Measurements from ENCODE around the gene SAPCD1.

DNA sequence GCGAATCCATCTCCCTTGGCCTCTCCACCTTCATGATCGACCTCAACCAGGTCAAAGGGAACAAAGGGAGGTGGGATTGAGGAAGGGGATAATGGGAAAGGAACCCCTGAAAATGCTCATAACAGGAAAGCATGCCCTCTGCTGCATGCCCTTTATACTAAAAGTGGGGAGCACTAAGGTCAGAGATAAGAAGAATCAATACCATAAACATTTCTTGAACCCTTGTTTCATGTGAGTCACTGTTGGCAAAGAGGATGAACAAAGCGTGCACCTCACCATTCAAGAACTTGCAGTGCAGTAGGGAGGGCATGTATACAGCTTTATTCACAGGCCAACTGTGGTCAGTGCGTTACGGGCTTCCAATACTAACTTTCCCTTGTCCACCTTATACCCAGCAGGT, 1.7 kb upstream of the SAPCD1 start:
- TF ChIP-seq, protein P1, sequence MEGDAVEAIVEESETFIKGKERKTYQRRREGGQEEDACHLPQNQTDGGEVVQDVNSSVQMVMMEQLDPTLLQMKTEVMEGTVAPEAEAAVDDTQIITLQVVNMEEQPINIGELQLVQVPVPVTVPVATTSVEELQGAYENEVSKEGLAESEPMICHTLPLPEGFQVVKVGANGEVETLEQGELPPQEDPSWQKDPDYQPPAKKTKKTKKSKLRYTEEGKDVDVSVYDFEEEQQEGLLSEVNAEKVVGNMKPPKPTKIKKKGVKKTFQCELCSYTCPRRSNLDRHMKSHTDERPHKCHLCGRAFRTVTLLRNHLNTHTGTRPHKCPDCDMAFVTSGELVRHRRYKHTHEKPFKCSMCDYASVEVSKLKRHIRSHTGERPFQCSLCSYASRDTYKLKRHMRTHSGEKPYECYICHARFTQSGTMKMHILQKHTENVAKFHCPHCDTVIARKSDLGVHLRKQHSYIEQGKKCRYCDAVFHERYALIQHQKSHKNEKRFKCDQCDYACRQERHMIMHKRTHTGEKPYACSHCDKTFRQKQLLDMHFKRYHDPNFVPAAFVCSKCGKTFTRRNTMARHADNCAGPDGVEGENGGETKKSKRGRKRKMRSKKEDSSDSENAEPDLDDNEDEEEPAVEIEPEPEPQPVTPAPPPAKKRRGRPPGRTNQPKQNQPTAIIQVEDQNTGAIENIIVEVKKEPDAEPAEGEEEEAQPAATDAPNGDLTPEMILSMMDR (IDR thresholded peaks at IDR 0.05 in 8 of 11, conservative IDR thresholded peaks at IDR 0.05 in 3 of 11) = no peak
- TF ChIP-seq POLR2A (IDR thresholded peaks at IDR 0.05) = no peak
